Mesenchymal stem cell (in vitro differentiated cells and primary cell): ENCODE measurements around the gene HYDIN.
"Not testable (repeated sequence)": the region's sequence is repeated elsewhere in the genome, so short reads cannot be mapped to it uniquely, and the experiment has no call there.

Source experiments
- DNase-seq: peaks from one replicate; pipeline ENCODE4 v3.0.0-alpha.2; 2013
- H2AFZ ChIP-seq: one replicate; pipeline ENCODE4 v1.6.1; 2013; ENCODE audit warnings: low read depth, mild to moderate bottlenecking, control low read depth, inconsistent platforms, low read length, moderate library complexity
- H2AK5ac ChIP-seq: 2 replicates; pipeline ENCODE4 v1.6.1; 2013; ENCODE audit warnings: low read length, moderate library complexity, mild to moderate bottlenecking, inconsistent platforms; ENCODE audit not compliant: severe bottlenecking
- H2BK120ac ChIP-seq: one replicate; pipeline ENCODE4 v1.6.1; 2013; ENCODE audit warnings: low read depth, mild to moderate bottlenecking, inconsistent platforms, low read length, moderate library complexity
- H2BK12ac ChIP-seq, 2 experiments: one replicate each; pipeline ENCODE4 v1.6.1; 2013; ENCODE audit warnings: inconsistent platforms in 2 of 2, low read length in 2 of 2, mild to moderate bottlenecking in 2 of 2, moderate library complexity in 2 of 2, control low read depth in 1 of 2
- H2BK15ac ChIP-seq: one replicate; pipeline ENCODE4 v1.6.1; 2013; ENCODE audit warnings: mild to moderate bottlenecking, low read depth, inconsistent platforms; ENCODE audit not compliant: poor library complexity, severe bottlenecking
- H2BK5ac ChIP-seq: 2 replicates; pipeline ENCODE4 v1.6.1; 2013; ENCODE audit warnings: low read depth, mild to moderate bottlenecking, low read length, control low read depth, inconsistent platforms; ENCODE audit not compliant: poor library complexity, severe bottlenecking
- H3K14ac ChIP-seq, 2 experiments: one replicate each; pipeline ENCODE4 v1.6.1; 2013; ENCODE audit warnings: inconsistent platforms in 2 of 2, low read length in 2 of 2, control low read depth in 1 of 2, mild to moderate bottlenecking in 1 of 2, moderate library complexity in 1 of 2
- H3K18ac ChIP-seq, 2 experiments: one replicate each; pipeline ENCODE4 v1.6.1; 2013; ENCODE audit warnings: inconsistent platforms in 2 of 2, low read length in 2 of 2, control low read depth in 1 of 2, low read depth in 1 of 2, mild to moderate bottlenecking in 1 of 2
- H3K23ac ChIP-seq, 2 experiments: one replicate each; pipeline ENCODE4 v1.6.1; 2013; ENCODE audit warnings: inconsistent platforms in 2 of 2, low read length in 2 of 2, mild to moderate bottlenecking in 2 of 2, moderate library complexity in 2 of 2, control low read depth in 1 of 2
- H3K27ac ChIP-seq: 2 replicates; pipeline ENCODE4 v1.5.1; 2013; ENCODE audit warnings: mild to moderate bottlenecking, moderate library complexity, low read length, control low read depth, inconsistent platforms; ENCODE audit not compliant: poor library complexity, severe bottlenecking
- H3K27me3 ChIP-seq, 2 experiments: 2 replicates each; pipeline versions ENCODE4 v1.6.1 to v1.7.0; 2013; ENCODE audit warnings: low read length in 2 of 2, mild to moderate bottlenecking in 2 of 2, moderate library complexity in 2 of 2, control low read depth in 1 of 2, inconsistent platforms in 1 of 2; ENCODE audit not compliant: control insufficient read depth in 1 of 2, insufficient read depth in 1 of 2
- H3K36me3 ChIP-seq, 2 experiments: 2 replicates each; pipeline versions ENCODE4 v1.6.1 to v1.7.0; 2013; ENCODE audit warnings: low read length in 2 of 2, control low read depth in 1 of 2, inconsistent platforms in 1 of 2, low read depth in 1 of 2, mild to moderate bottlenecking in 1 of 2; ENCODE audit not compliant: insufficient read depth in 2 of 2, control insufficient read depth in 1 of 2
- H3K4ac ChIP-seq, 2 experiments: one replicate each; pipeline ENCODE4 v1.6.1; 2013; ENCODE audit warnings: inconsistent platforms in 2 of 2, low read length in 2 of 2, mild to moderate bottlenecking in 2 of 2, moderate library complexity in 2 of 2, control low read depth in 1 of 2, low read depth in 1 of 2
- H3K4me1 ChIP-seq: 2 replicates; pipeline ENCODE4 v1.6.1; 2013; ENCODE audit warnings: low read depth, low read length, control low read depth; ENCODE audit not compliant: control insufficient read depth, insufficient read depth
- H3K4me2 ChIP-seq: 2 replicates; pipeline ENCODE4 v1.6.1; 2013; ENCODE audit warnings: low read length, mild to moderate bottlenecking, inconsistent platforms; ENCODE audit not compliant: poor library complexity, severe bottlenecking
- H3K4me3 ChIP-seq, 2 experiments: 2 replicates each; pipeline versions ENCODE4 v1.5.1 to v1.7.0; 2013; ENCODE audit warnings: low read length in 2 of 2, mild to moderate bottlenecking in 2 of 2, control low read depth in 1 of 2, low read depth in 1 of 2; ENCODE audit not compliant: insufficient read depth in 1 of 2
- H3K79me1 ChIP-seq: replicated peaks from 2 replicates; pipeline ENCODE4 v1.6.1; 2013; ENCODE audit warnings: mild to moderate bottlenecking, control low read depth, low read length, inconsistent platforms; ENCODE audit not compliant: poor library complexity, severe bottlenecking
- H3K9ac ChIP-seq: 2 replicates; pipeline ENCODE4 v1.7.0; 2013; ENCODE audit warnings: mild to moderate bottlenecking, low read length, moderate library complexity
- H3K9me3 ChIP-seq: 2 replicates; pipeline ENCODE4 v1.7.0; 2013; ENCODE audit warnings: mild to moderate bottlenecking, low read length; ENCODE audit not compliant: control insufficient read depth
- H4K8ac ChIP-seq: one replicate; pipeline ENCODE4 v1.6.1; 2013; ENCODE audit warnings: inconsistent platforms, mild to moderate bottlenecking, low read length, moderate library complexity
- H4K91ac ChIP-seq: one replicate; pipeline ENCODE4 v1.6.1; 2013; ENCODE audit warnings: mild to moderate bottlenecking, low read length, inconsistent platforms
- WGBS: methylation state at CpG from one replicate; pipeline ENCODE4 v1.1.7; 2013; ENCODE audit warnings: mixed read lengths; 5-methylcytosine and 5-hydroxymethylcytosine counted together

HYDIN gene

DNA sequence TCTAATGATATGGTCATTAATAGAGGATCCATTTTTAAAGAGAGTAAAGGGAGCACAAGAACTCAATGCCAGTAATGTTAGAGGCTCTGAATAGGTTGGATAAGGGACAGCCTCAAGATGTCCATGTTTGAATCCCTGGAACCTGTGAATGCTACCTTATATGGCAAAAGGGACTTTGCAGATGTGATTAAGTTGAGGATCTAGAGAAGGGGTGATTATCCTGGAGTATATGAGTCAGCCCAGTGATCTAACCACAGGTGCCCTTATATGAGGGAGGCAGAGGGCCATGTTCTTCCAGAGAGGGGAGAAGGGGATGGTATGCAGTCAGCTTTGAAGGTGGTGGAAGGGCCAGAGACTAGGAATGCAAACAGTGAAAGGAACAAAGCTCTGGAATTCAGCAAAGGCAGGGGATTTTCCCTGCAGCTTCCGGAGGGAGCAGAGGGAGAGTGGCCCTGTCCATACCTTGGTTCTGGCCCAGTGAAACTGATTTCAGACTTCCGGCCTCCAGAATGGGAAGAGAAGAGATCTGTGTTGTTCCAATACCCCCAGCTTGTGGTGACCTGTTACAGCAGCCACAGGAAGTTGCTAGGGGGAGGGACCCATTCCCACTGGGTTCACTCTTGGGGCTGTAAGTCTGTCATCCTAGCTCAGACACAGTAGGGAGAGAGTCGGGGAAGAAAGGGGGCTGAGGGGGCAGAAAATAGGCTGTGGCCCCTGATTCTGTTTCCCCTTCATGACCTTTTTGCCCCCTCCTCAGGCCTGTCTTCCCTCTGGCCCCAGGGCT lies 220.9 kb downstream of the HYDIN start:
- H3K4ac ChIP-seq, H3K9ac ChIP-seq, H2BK5ac ChIP-seq, H3K4me3 ChIP-seq, H3K79me1 ChIP-seq, H4K8ac ChIP-seq, H2AFZ ChIP-seq, H2AK5ac ChIP-seq, H4K91ac ChIP-seq, H2BK15ac ChIP-seq, H3K9me3 ChIP-seq, H3K4me1 ChIP-seq, H3K36me3 ChIP-seq, H3K18ac ChIP-seq, DNase-seq, H3K4me2 ChIP-seq, H3K23ac ChIP-seq, H3K14ac ChIP-seq, H3K27ac ChIP-seq, H2BK120ac ChIP-seq, H3K27me3 ChIP-seq, H2BK12ac ChIP-seq: not testable (repeated sequence)
- no CpG with 5 or more reads among the region's 3 CpGs for WGBS

DNA sequence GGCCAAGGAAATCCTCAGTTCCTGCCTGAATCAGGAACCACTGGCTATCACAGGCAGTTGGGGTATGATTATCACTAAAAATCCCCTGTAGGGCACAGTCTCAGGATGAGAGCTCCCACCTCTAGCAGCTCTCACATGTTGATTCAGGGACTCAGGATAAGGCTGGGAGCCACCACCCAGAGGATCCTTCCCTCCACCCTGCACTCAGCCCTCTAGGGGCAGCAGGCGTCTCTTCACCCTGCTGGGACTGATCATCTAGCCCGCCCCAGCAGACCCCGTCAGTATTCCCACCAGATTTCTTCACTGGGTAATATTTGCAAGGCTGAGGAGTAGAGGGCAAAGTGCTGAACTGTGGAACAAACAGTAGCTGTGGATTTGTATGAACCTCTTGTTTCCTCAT lies 224.0 kb downstream of the HYDIN start:
- not testable (repeated sequence) for H3K23ac ChIP-seq, H3K4me3 ChIP-seq, H3K18ac ChIP-seq, H3K9ac ChIP-seq, H3K27me3 ChIP-seq, H3K4ac ChIP-seq, DNase-seq, H3K4me1 ChIP-seq, H2AK5ac ChIP-seq, H4K8ac ChIP-seq, H4K91ac ChIP-seq, H3K27ac ChIP-seq, H2BK15ac ChIP-seq, H3K4me2 ChIP-seq, H2AFZ ChIP-seq, H2BK120ac ChIP-seq, H3K14ac ChIP-seq, H2BK5ac ChIP-seq, H2BK12ac ChIP-seq, H3K9me3 ChIP-seq, H3K36me3 ChIP-seq, H3K79me1 ChIP-seq
- no CpG with 5 or more reads among the region's 3 CpGs for WGBS

DNA sequence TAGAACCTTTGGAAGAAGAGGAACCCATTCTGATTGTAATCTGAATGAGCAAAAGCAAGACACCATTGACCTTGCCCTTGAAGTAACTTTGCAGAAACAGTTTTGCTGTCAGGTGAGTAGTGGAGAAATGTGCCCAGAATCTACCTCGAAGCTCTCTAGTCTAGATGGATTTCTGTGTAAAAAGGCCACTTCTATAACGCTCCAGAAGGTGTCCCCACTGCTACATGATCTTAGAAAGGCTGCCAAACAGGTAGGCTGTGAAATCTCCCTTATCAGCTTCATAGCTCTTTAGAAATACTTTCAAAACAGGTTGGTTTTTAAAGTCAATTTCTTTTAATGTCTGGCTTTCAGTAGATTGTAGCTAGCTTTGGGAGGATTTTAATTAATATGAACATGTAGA lies 230.8 kb downstream of the HYDIN start:
- not testable (repeated sequence) for H4K91ac ChIP-seq, H3K4ac ChIP-seq, H3K4me1 ChIP-seq

DNA sequence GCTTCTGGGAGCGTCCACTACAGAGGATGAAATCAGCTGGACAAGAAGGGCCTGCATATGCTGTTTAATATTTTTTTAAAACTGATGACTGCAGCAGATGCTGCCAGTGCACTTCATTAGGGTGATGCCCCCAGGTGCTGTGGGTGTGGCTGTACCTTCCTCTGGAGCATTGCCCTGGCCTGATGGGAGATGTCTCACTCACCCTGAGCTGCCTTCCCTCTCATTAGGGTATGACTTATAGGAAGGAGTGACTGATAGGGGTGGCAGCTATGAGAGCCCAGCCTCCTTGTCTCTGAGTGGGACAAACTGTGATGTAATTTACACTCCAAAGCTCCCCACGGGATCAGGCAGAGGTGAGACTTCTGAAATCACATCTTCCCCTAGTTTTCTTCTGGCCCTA lies 234.7 kb downstream of the HYDIN start:
- H2AFZ ChIP-seq, H3K4me3 ChIP-seq, H3K14ac ChIP-seq, H2BK5ac ChIP-seq, H2BK120ac ChIP-seq, H3K27ac ChIP-seq, H4K91ac ChIP-seq, H2AK5ac ChIP-seq, H2BK15ac ChIP-seq, H4K8ac ChIP-seq, H3K4me1 ChIP-seq, H3K9ac ChIP-seq, H3K23ac ChIP-seq, H2BK12ac ChIP-seq, H3K27me3 ChIP-seq, DNase-seq, H3K18ac ChIP-seq, H3K79me1 ChIP-seq, H3K4me2 ChIP-seq, H3K36me3 ChIP-seq, H3K4ac ChIP-seq, H3K9me3 ChIP-seq: not testable (repeated sequence)
- no CpG with 5 or more reads among the region's 2 CpGs for WGBS

More for the DNA sequence above, 230.8 kb downstream of the HYDIN start:
- not testable (repeated sequence) for H3K79me1 ChIP-seq, H3K4me2 ChIP-seq, H2BK5ac ChIP-seq, H3K14ac ChIP-seq, H3K4me3 ChIP-seq, H3K18ac ChIP-seq, H3K9me3 ChIP-seq, DNase-seq, H3K23ac ChIP-seq, H3K27ac ChIP-seq, H2BK12ac ChIP-seq, H2AFZ ChIP-seq, H3K9ac ChIP-seq, H4K8ac ChIP-seq, H3K36me3 ChIP-seq, H3K27me3 ChIP-seq, H2BK15ac ChIP-seq, H2AK5ac ChIP-seq, H2BK120ac ChIP-seq
- WGBS, result no CpG with 5 or more reads among the region's 2 CpGs
